Measurements from ENCODE around the gene NPVF. TPM values are rescaled to one million over a fixed set of nuclear protein-coding genes. Genes with fewer than 3 reads are reported as not detected.

Gene NPVF
- total and polyA plus RNA-seq, 8 donors: not detected

DNA sequence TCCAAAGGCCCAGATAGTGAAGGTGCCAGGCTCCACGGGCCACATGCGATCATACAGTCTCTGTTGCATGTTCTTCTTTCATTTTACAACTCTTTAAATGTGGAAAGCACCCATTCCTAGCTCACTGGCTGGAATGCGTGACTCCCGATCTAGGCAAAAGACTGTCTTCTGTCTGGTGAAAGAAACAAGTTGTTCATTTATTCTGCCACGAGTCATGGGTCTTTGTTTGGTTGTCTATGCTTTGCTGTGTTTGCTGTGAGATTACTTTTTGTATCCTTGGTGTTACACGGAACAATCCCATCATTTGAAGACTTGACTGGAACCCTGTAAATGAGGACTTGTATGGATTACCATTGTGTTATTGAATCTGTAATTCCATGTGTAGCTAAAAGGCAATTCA, 41.9 kb downstream of the NPVF start:
- TF ChIP-seq EP300 (IDR thresholded peaks at IDR 0.05) (no peak), POLR2AphosphoS5 (IDR thresholded peaks at IDR 0.05) (no peak), POLR2A (IDR thresholded peaks at IDR 0.05) (no peak)
- TF ChIP-seq, protein P1, sequence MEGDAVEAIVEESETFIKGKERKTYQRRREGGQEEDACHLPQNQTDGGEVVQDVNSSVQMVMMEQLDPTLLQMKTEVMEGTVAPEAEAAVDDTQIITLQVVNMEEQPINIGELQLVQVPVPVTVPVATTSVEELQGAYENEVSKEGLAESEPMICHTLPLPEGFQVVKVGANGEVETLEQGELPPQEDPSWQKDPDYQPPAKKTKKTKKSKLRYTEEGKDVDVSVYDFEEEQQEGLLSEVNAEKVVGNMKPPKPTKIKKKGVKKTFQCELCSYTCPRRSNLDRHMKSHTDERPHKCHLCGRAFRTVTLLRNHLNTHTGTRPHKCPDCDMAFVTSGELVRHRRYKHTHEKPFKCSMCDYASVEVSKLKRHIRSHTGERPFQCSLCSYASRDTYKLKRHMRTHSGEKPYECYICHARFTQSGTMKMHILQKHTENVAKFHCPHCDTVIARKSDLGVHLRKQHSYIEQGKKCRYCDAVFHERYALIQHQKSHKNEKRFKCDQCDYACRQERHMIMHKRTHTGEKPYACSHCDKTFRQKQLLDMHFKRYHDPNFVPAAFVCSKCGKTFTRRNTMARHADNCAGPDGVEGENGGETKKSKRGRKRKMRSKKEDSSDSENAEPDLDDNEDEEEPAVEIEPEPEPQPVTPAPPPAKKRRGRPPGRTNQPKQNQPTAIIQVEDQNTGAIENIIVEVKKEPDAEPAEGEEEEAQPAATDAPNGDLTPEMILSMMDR (IDR thresholded peaks at IDR 0.05): no peak

GRCh38 chr7:25181532-25181931, 46.8 kb downstream of the NPVF start:
- H3K27me3 ChIP-seq: no peaks in the 10 kb centered on the region
- DNase-seq: no peak
- 84 to 91% (median 89%) methylated on average over 3 of the region's 3 CpGs for WGBS, 5 donors

More for the DNA sequence above, 41.9 kb downstream of the NPVF start:
- Histone ChIP-seq H3K9me3 (no peaks in the 10 kb centered on the region), H3K4me1 (peaks cover 0 to 7% (median 0%) of the 10 kb centered on the region in 4 donors), H3K27me3 (no peaks in the 10 kb centered on the region), H3K27ac (no peak overlapping the region), H3K36me3 (no peaks in the 10 kb centered on the region), H3K4me3 (no peak overlapping the region)
- 47 to 70% (median 57%) methylated on average over 6 of the region's 6 CpGs for WGBS, 5 donors
- DNase-seq: no peak
- intact Hi-C loops (cut with DNase I; ENCODE audit: low total_unique reads): no loop called here

DNA sequence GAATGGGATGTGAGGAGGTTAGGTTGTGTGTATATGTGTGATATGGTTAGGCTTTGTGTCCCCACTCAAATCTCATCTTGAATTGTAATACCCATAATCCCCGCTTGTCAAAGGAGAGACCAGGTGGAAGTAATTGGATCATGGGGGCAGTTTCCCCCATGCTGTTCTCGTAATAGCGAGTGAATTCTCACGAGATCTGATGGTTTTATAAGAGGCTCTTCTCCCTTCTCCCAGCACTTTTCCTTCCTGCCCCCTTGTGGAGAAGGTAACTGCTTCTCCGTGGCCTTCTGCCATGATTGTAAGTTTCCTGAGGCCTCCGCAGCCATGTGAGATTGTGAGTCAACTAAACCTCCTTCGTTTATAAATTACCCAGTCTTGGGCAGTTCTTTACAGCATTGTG, 47.3 kb downstream of the NPVF start:
- 80 to 87% (median 84%) methylated on average over 7 of the region's 7 CpGs for WGBS, 5 donors
- no peak for DNase-seq
- H3K27ac ChIP-seq: peak overlapping the region in 4 of 5 donors; percentile 89 to 96 (median 92)
- intact Hi-C loops (cut with DNase I; ENCODE audit: low total_unique reads): no loop called here
- no peaks in the 10 kb centered on the region for H3K27me3 ChIP-seq
- peak overlapping the region; percentile 59 to 89 (median 80) for H3K4me3 ChIP-seq
- no peak for TF ChIP-seq POLR2AphosphoS5 (IDR thresholded peaks at IDR 0.05)
- TF ChIP-seq, protein P1 (IDR thresholded peaks at IDR 0.05): no peak
- TF ChIP-seq POLR2A (IDR thresholded peaks at IDR 0.05): no peak
- TF ChIP-seq EP300 (IDR thresholded peaks at IDR 0.05): no peak
- H3K36me3 ChIP-seq: peaks cover 0 to 5% (median 0%) of the 10 kb centered on the region in 4 donors
- H3K9me3 ChIP-seq: no peaks in the 10 kb centered on the region
- peaks cover 7 to 19% (median 14%) of the 10 kb centered on the region in 4 donors for H3K4me1 ChIP-seq

More at GRCh38 chr7:25181532-25181931, 46.8 kb downstream of the NPVF start:
- no peak overlapping the region for H3K27ac ChIP-seq
- H3K36me3 ChIP-seq: peaks cover 0 to 5% (median 0%) of the 10 kb centered on the region in 4 donors
- no peaks in the 10 kb centered on the region for H3K9me3 ChIP-seq
- no peak overlapping the region for H3K4me3 ChIP-seq
- TF ChIP-seq, protein P1 (IDR thresholded peaks at IDR 0.05): no peak
- no peak for TF ChIP-seq POLR2A (IDR thresholded peaks at IDR 0.05)
- TF ChIP-seq POLR2AphosphoS5 (IDR thresholded peaks at IDR 0.05): no peak
- TF ChIP-seq EP300 (IDR thresholded peaks at IDR 0.05): no peak
- H3K4me1 ChIP-seq: peaks cover 7 to 19% (median 14%) of the 10 kb centered on the region in 4 donors
- intact Hi-C loops (cut with DNase I; ENCODE audit: low total_unique reads): no loop called here

- WGBS, 5 donors: 8 to 13% (median 10%) methylated on average over 6 of the region's 6 CpGs
- Histone ChIP-seq H3K9me3 (no peaks in the 10 kb centered on the region), H3K4me3 (peak overlapping the region; percentile 59 to 89 (median 80)), H3K4me1 (peaks cover 7 to 19% (median 14%) of the 10 kb centered on the region in 4 donors), H3K27me3 (no peaks in the 10 kb centered on the region), H3K27ac (peak overlapping the region; percentile 55 to 96 (median 90)), H3K36me3 (peaks cover 0 to 5% (median 0%) of the 10 kb centered on the region in 4 donors)
- TF ChIP-seq EP300 (IDR thresholded peaks at IDR 0.05) (no peak), POLR2A (IDR thresholded peaks at IDR 0.05) (no peak), POLR2AphosphoS5 (IDR thresholded peaks at IDR 0.05) (no peak)
- TF ChIP-seq, protein P1 (IDR thresholded peaks at IDR 0.05): no peak
- intact Hi-C loops (cut with DNase I; ENCODE audit: low total_unique reads): no loop called here
- DNase-seq: no peak
Measured at GRCh38 chr7:25180592-25180923, 47.7 kb downstream of the NPVF start.
